DND-41 (cell line): ENCODE data around the gene EPPIN.

ENCODE experiments used
- EZH2 ChIP-seq: IDR thresholded peaks from 3 replicates; pipeline ENCODE4 v1.6.1; 2012; ENCODE audit warnings: borderline replicate concordance, low read depth, mild to moderate bottlenecking, moderate library complexity, low read length, inconsistent platforms; ENCODE audit not compliant: severe bottlenecking
- TF ChIP-seq, protein P1 (sequence below): IDR thresholded peaks from 2 replicates; pipeline ENCODE4 v1.5.1; 2012; ENCODE audit warnings: borderline replicate concordance, low read length, moderate library complexity, mild to moderate bottlenecking; ENCODE audit not compliant: poor library complexity, severe bottlenecking; ENCODE audit errors: extremely low read depth

DNA sequence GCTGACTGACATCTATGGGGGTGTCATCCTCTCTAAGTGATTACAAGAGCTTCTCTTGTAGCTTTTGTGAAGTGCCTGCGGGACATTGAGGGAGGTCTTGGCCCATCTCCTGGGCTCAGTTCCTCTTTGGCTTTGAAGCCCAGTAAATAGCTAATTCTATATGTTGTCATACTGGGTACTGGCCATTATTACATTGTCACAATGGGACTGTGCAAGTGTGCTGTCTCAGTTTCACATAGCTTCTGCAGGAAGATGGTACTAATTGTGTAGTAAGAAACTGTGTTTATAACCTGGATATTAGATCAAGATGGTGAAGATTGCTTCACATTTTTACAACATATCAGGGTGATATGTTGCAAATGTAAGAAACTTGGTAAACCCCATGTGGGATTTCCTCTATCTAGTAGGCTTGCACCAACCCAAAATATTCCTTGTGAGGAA lies 51.7 kb downstream of the EPPIN start:
- TF ChIP-seq, protein P1, sequence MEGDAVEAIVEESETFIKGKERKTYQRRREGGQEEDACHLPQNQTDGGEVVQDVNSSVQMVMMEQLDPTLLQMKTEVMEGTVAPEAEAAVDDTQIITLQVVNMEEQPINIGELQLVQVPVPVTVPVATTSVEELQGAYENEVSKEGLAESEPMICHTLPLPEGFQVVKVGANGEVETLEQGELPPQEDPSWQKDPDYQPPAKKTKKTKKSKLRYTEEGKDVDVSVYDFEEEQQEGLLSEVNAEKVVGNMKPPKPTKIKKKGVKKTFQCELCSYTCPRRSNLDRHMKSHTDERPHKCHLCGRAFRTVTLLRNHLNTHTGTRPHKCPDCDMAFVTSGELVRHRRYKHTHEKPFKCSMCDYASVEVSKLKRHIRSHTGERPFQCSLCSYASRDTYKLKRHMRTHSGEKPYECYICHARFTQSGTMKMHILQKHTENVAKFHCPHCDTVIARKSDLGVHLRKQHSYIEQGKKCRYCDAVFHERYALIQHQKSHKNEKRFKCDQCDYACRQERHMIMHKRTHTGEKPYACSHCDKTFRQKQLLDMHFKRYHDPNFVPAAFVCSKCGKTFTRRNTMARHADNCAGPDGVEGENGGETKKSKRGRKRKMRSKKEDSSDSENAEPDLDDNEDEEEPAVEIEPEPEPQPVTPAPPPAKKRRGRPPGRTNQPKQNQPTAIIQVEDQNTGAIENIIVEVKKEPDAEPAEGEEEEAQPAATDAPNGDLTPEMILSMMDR: no peak
- no peak for TF ChIP-seq EZH2
